Vagina (tissue), 2 donors: ENCODE results near the gene IQCF6. TPM values are rescaled to one million over a fixed set of nuclear protein-coding genes. Genes with fewer than 3 reads are reported as not detected.
"Not testable (repeated sequence)": the region's sequence is repeated elsewhere in the genome, so short reads cannot be mapped to it uniquely, and the experiment has no call there.

Source experiments
- DNase-seq, 2 donors: peaks; one replicate each; pipeline ENCODE4 v3.0.0-alpha.2; 2017; ENCODE audit errors: extremely low spot score in 2 of 2
- H3K27ac ChIP-seq: fragments of 200-600 bp; sonication (generic); one replicate; pipeline ENCODE4 v1.5.1; 2019
- H3K27me3 ChIP-seq: fragments of 200-600 bp; sonication (generic); one replicate; pipeline ENCODE4 v1.5.1; 2019
- H3K36me3 ChIP-seq, 2 donors: fragments of 200-600 bp; sonication (generic); one replicate each; pipeline ENCODE4 v1.5.1; 2017 to 2019
- H3K4me1 ChIP-seq: fragments of 200-600 bp; sonication (generic); one replicate; pipeline ENCODE4 v1.5.1; 2019
- H3K4me3 ChIP-seq, 2 donors: fragments of 200-600 bp; sonication (generic); 1 replicate in 1 of 2; 2 replicates in 1 of 2; pipeline ENCODE4 v1.5.1; 2016 to 2019
- H3K9me3 ChIP-seq: fragments of 200-600 bp; sonication (generic); one replicate; pipeline ENCODE4 v1.5.1; 2019
- POLR2A ChIP-seq, 2 donors: fragments of 450-650 bp; IDR thresholded peaks; one replicate each; pipeline ENCODE4 v1.6.1; 2017; ENCODE audit warnings: antibody characterized with exemption in 2 of 2, mild to moderate bottlenecking in 2 of 2, moderate library complexity in 2 of 2
- POLR2AphosphoS5 ChIP-seq, 2 donors: sonication (generic); formaldehyde crosslinking; IDR thresholded peaks; one replicate each; pipeline ENCODE4 v1.9.0; 2017; ENCODE audit warnings: antibody characterized with exemption in 2 of 2, mild to moderate bottlenecking in 2 of 2, low read depth in 1 of 2; ENCODE audit not compliant: insufficient read depth in 1 of 2
- intact Hi-C: fragments of 100-400 bp; cut with DNase I; formaldehyde crosslinking; loops from one replicate; pipeline ENCODE4 v1.15.1; 2023
- total RNA-seq: library from RNA; depleted of rRNA; stranded (reverse); fragments of >200 nt; gene quantifications from one replicate; pipeline ENCODE4 v1.2.3, GENCODE V29; 2016
- TF ChIP-seq, protein P1 (sequence below), 3 experiments: fragments of 450-650 bp in 2 of 3; fragments of 200-600 bp in 1 of 3; sonication (generic) in 1 of 3; IDR thresholded peaks; one replicate each; pipeline ENCODE4 v1.5.1; 2017 to 2019; ENCODE audit warnings: antibody characterized with exemption in 3 of 3, mild to moderate bottlenecking in 2 of 3, moderate library complexity in 2 of 3

The IQCF6 gene
- total RNA-seq, 1 donor from 2014 or later = not detected

DNA sequence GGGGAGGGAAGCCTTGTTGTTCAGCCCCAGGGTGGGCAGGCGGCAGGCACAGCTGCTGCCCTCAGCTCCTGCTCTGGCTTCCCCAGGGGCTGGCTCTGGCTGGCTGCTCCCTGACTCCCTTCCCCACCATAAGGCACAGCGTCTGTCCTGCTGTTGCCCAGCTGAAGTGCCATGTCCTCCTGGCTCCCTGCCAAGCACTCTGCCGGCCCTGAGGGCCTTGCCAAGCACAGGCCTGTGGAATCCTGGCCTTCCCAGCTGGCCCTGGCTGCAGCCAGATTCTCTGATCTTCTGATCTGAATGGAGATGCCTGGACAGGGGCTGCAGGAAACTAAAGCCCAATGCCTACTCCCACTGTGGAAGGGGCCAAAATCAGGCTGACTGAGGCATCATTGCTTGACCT, 1.1 kb downstream of the IQCF6 start:
- H3K27me3 ChIP-seq = no peaks in the 10 kb centered on the region
- no peak overlapping the region for H3K4me3 ChIP-seq
- no peak overlapping the region for H3K27ac ChIP-seq
- no peaks in the 10 kb centered on the region for H3K36me3 ChIP-seq
- H3K9me3 ChIP-seq = no peaks in the 10 kb centered on the region
- TF ChIP-seq, protein P1, sequence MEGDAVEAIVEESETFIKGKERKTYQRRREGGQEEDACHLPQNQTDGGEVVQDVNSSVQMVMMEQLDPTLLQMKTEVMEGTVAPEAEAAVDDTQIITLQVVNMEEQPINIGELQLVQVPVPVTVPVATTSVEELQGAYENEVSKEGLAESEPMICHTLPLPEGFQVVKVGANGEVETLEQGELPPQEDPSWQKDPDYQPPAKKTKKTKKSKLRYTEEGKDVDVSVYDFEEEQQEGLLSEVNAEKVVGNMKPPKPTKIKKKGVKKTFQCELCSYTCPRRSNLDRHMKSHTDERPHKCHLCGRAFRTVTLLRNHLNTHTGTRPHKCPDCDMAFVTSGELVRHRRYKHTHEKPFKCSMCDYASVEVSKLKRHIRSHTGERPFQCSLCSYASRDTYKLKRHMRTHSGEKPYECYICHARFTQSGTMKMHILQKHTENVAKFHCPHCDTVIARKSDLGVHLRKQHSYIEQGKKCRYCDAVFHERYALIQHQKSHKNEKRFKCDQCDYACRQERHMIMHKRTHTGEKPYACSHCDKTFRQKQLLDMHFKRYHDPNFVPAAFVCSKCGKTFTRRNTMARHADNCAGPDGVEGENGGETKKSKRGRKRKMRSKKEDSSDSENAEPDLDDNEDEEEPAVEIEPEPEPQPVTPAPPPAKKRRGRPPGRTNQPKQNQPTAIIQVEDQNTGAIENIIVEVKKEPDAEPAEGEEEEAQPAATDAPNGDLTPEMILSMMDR (IDR thresholded peaks at IDR 0.05) = no peak
- TF ChIP-seq POLR2A (IDR thresholded peaks at IDR 0.05) (no peak), POLR2AphosphoS5 (IDR thresholded peaks at IDR 0.05; ENCODE audit: insufficient read depth in 1 of 2, low read depth in 1 of 2) (no peak)
- no peaks in the 10 kb centered on the region for H3K4me1 ChIP-seq
- no peak for DNase-seq
- intact Hi-C loops = no loop called here

DNA sequence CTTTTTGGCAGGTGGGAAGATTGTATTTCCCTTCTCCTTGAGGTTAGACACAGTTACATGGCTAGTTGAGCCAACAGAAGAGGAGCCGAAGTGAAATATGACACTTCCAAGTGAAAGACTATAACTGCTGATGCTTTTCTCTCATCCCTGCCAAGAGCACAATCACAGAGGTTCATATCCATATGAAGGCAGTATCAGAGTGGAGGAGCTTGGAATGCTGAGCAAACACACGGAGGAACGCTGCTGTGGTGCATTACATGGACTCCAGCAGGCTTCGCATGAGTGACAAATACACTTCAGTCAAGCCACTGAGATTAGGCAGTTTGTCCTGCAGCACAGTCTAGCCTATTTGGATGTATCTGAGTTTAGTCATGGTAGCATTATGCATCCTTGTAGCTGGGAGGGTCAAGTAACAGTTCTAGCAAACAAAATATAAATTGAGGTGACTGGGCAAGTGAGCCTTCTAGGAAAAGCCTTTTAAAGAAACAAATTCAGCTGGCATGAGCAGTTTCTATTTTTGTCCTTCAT, 5.4 kb downstream of the IQCF6 start:
- H3K27ac ChIP-seq = no peak overlapping the region
- H3K9me3 ChIP-seq = no peaks in the 10 kb centered on the region
- DNase-seq = no peak
- no peaks in the 10 kb centered on the region for H3K36me3 ChIP-seq
- H3K4me3 ChIP-seq = no peak overlapping the region
- no peaks in the 10 kb centered on the region for H3K27me3 ChIP-seq
- TF ChIP-seq, protein P1 (IDR thresholded peaks at IDR 0.05) = no peak
- TF ChIP-seq POLR2A (IDR thresholded peaks at IDR 0.05) (no peak), POLR2AphosphoS5 (IDR thresholded peaks at IDR 0.05; ENCODE audit: insufficient read depth in 1 of 2, low read depth in 1 of 2) (no peak)
- intact Hi-C loops = no loop called here
- no peaks in the 10 kb centered on the region for H3K4me1 ChIP-seq

DNA sequence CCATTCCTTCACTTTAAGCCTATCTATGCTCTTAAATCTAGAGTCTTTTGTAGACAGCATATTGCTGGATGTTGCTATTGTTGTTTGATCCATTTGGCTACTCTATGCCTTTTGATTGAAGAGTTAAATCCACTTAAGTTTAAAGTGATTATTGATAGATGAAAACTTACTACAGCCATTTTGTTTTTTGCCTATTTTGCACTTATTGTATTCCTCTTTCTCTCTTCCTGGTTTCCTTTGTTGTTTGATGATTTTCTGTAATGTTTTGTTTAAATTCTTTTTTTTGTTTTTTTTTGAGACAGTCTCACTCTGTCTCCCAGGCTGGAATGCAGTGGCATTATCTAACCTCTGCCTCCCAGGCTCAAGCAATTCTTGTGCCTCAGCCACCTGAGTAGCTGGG, 19.8 kb downstream of the IQCF6 start:
- no peaks in the 10 kb centered on the region for H3K27me3 ChIP-seq
- TF ChIP-seq POLR2A (IDR thresholded peaks at IDR 0.05) (no peak), POLR2AphosphoS5 (IDR thresholded peaks at IDR 0.05; ENCODE audit: insufficient read depth in 1 of 2, low read depth in 1 of 2) (no peak)
- TF ChIP-seq, protein P1 (IDR thresholded peaks at IDR 0.05) = no peak
- H3K9me3 ChIP-seq = no peaks in the 10 kb centered on the region
- no peak overlapping the region for H3K4me3 ChIP-seq
- H3K36me3 ChIP-seq = no peaks in the 10 kb centered on the region
- H3K4me1 ChIP-seq = no peaks in the 10 kb centered on the region
- H3K27ac ChIP-seq = no peak overlapping the region
- DNase-seq = no peak
- intact Hi-C loops = no loop called here

DNA sequence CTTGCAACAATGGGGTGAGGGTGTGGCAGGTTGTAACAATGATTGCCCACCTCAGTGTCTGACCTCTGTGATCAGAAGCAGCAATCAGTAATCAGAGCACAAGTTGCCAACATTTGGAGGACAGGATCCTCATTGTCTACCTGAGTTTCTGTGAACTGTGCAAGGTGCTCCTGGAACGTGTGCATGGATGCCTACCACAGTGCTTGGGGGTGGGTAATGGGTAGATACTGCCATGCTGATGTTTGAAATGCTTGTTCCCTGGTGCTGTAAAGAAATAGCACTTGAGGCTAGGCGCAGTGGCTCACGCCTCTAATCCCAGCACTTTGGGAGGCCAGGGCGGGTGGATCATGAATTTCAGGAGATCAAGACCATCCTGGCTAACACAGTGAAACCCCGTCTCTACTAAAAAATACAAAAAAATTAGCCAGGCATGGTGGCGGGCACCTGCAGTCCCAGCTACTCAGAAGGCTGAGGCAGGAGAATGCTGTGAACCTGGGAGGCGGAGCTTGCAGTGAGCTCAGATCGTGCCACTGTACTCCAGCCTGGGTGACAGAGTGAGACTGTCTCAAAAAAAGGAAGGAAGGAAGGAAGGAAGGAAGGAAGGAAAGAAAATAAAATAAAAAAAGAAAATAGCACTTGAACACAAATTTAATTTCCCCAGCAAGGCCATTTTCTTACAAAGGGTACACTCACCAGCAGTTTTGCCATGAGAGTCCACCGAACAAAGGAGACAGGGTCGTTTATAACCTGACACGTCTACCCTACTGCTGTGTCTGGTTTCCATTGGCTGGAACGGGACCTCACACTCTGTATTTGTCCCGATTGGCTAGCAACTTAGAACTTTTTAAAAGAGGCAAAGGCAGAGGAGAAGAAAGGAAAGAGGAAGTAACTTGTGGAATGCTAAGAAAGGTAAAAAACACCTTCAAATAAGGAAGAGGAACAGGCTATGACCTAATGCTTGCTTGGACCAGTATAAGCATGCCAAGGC, 25.0 kb downstream of the IQCF6 start:
- H3K27me3 ChIP-seq, intact Hi-C loops, H3K4me1 ChIP-seq, H3K9me3 ChIP-seq, DNase-seq, H3K36me3 ChIP-seq, H3K4me3 ChIP-seq, H3K27ac ChIP-seq: not testable (repeated sequence)

DNA sequence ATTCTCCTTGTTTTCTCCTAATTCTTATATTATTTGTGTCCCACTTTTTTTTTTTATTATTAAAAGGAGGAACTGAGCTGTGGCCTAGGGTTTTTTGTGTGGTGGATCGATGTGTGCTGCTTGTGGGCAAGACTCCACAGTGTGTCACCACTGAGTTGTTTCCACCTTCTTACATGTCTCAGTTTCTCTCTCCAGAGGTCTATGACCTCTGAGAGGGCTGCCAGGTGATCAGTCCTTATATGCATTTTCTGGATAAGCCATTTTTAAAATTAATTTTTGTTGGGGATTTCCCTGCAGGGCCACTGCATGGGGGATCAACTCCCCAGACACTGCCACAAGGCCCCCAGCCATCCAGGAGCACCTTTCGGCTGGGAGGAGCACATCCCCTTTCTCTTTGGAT, 27.8 kb downstream of the IQCF6 start:
- no peak overlapping the region for H3K27ac ChIP-seq
- H3K4me3 ChIP-seq = no peak overlapping the region
- no peaks in the 10 kb centered on the region for H3K4me1 ChIP-seq
- intact Hi-C loops = no loop called here
- no peaks in the 10 kb centered on the region for H3K9me3 ChIP-seq
- no peaks in the 10 kb centered on the region for H3K36me3 ChIP-seq
- DNase-seq = no peak
- TF ChIP-seq POLR2AphosphoS5 (IDR thresholded peaks at IDR 0.05; ENCODE audit: insufficient read depth in 1 of 2, low read depth in 1 of 2) (no peak), POLR2A (IDR thresholded peaks at IDR 0.05) (no peak)
- TF ChIP-seq, protein P1 (IDR thresholded peaks at IDR 0.05) = no peak
- H3K27me3 ChIP-seq = no peaks in the 10 kb centered on the region
